HepG2 (cell line): ENCODE measurements around the gene NEURL4. TPM values are rescaled to one million over a fixed set of nuclear protein-coding genes. Genes with fewer than 3 reads are reported as not detected.
A peak's percentile ranks its signal among the peaks of the same experiment; 100 is the strongest.

ENCODE experiments used
- KDM3A ChIP-seq: IDR thresholded peaks from 2 replicates; pipeline ENCODE4 v1.6.1; 2018; ENCODE audit warnings: low read depth, missing compliant biosample characterization
- NONO ChIP-seq, 2 experiments: fragments of 450-650 bp in 1 of 2; sonication (generic) in 1 of 2; formaldehyde crosslinking in 1 of 2; IDR thresholded peaks in 1 of 2; conservative IDR thresholded peaks in 1 of 2; 2 replicates each; pipeline versions ENCODE4 v1.6.1 to v1.8.0; 2017 to 2022; ENCODE audit warnings: mild to moderate bottlenecking in 1 of 2, missing genetic modification reagents in 1 of 2, moderate library complexity in 1 of 2
- PRMT3 ChIP-seq: sonication (generic); formaldehyde crosslinking; IDR thresholded peaks from 2 replicates; pipeline ENCODE4 v1.8.1; 2022; ENCODE audit warnings: low read depth, mild to moderate bottlenecking, moderate library complexity, missing genetic modification reagents, borderline replicate concordance
- RORA ChIP-seq: sonication (generic); formaldehyde crosslinking; IDR thresholded peaks from 2 replicates; pipeline ENCODE4 v1.5.0; 2020; ENCODE audit warnings: mild to moderate bottlenecking, missing genetic modification reagents, moderate library complexity
- ZNF235 ChIP-seq: sonication (generic); formaldehyde crosslinking; IDR thresholded peaks from 2 replicates; pipeline ENCODE4 v1.8.1; 2023; ENCODE audit warnings: mild to moderate bottlenecking, missing genetic modification reagents, borderline replicate concordance
- ZNF563 ChIP-seq: sonication (generic); formaldehyde crosslinking; IDR thresholded peaks from 2 replicates; pipeline ENCODE4 v1.8.0; 2022; ENCODE audit warnings: mild to moderate bottlenecking, moderate library complexity, missing genetic modification reagents
- ZNF614 ChIP-seq: IDR thresholded peaks from 2 replicates; pipeline ENCODE4 v1.6.1; 2018; ENCODE audit warnings: missing biosample characterization, missing genetic modification reagents, inconsistent platforms, borderline replicate concordance
- polyA plus RNA-seq, 8 experiments: library from polyadenylated mRNA; depleted of rRNA in 3 of 8; stranded (reverse) in 7 of 8; unstranded in 1 of 8; fragments of >200 nt; fragmentation: Illumina TruSeq in 4 of 8; extraction: Trizol in 4 of 8; gene quantifications; 2 replicates each; pipeline versions ENCODE4 v1.2.1 to v1.2.3, GENCODE V29; 2011 to 2016; ENCODE audit warnings: low read depth in 4 of 8, missing spikeins in 1 of 8, mixed read lengths in 1 of 8; ENCODE audit not compliant: insufficient read depth in 1 of 8
- total RNA-seq, 5 experiments: library from RNA; depleted of rRNA; stranded (reverse); fragments of >200 nt; fragmentation: Illumina TruSeq; extraction: Trizol; gene quantifications; 2 replicates each; pipeline ENCODE4 v1.2.3, GENCODE V29; 2016; ENCODE audit warnings: low read depth in 1 of 5
- TF ChIP-seq, protein P1 (sequence below): sonication (generic); formaldehyde crosslinking; IDR thresholded peaks from 2 replicates; pipeline ENCODE4 v1.8.0; 2022; ENCODE audit warnings: missing genetic modification reagents, mild to moderate bottlenecking, moderate library complexity, borderline replicate concordance
- TF ChIP-seq, protein P2 (sequence below): sonication (generic); formaldehyde crosslinking; IDR thresholded peaks from 2 replicates; pipeline ENCODE4 v1.4.0; 2020; ENCODE audit warnings: missing genetic modification reagents
- TF ChIP-seq, protein P3 (sequence below): sonication (generic); formaldehyde crosslinking; IDR thresholded peaks from 2 replicates; pipeline ENCODE4 v1.5.0; 2020; ENCODE audit warnings: mild to moderate bottlenecking, missing genetic modification reagents, moderate library complexity
- TF ChIP-seq, protein P4 (sequence below): sonication (generic); formaldehyde crosslinking; IDR thresholded peaks from 2 replicates; pipeline ENCODE4 v1.4.0; 2020; ENCODE audit warnings: missing genetic modification reagents, mild to moderate bottlenecking, borderline replicate concordance
- TF ChIP-seq, protein P5 (sequence below), 2 experiments: sonication (generic) in 1 of 2; formaldehyde crosslinking in 1 of 2; IDR thresholded peaks; 2 replicates each; pipeline versions ENCODE4 v1.6.1 to v1.9.0; 2014 to 2022; ENCODE audit warnings: antibody characterized with exemption in 1 of 2, borderline replicate concordance in 1 of 2, inconsistent platforms in 1 of 2, low read depth in 1 of 2, missing genetic modification reagents in 1 of 2

The NEURL4 gene
- total and polyA plus RNA-seq, 2 of the 13 experiments (the other 11 are each of a cell fraction or from before 2014, with no cell fraction given), result 14.8 to 15.7 TPM

DNA sequence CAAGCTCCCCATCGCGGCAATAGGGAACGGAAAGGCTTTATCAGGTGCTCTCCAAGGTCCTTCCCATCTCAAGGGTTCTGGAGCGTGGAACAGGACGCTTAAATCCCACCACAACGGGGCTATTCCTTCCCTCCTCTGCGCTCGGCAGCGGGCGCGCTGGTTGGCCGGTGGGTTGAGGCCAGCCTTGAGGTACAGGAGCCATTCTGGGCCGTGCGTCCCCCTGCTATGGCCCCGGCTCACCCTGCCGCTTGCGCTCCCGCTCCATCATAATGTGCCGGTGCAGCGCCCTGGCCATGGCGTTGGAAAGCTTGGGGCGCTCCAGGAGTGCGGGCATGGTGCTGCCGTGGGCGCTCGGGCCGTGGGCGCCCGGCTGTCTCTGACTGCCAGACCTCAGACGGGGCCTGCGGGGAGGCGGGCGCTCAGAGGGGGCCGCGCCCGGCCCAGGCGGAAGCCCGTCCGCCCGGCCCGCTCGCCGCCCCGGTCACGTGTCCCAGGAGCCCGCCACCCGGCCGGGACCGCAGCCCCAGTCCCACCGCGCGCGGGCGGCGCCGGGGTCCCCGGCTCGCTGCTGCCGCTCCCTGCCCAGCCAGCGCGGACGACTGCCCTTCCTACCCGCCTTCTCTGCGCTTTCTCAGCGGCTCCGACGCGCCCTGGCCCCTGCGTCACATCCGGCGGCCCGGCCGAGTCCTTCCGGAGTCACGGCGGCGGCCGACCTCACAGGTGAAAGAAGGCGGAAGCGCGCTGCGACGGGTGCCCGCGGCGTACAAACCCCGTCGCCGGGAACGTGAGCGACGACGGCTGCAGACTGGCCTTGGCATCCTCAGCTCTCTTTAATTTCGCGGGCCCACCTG lies 14.2 kb downstream of the NEURL4 start, which contains the start of gene GPS2 (continued):
- TF ChIP-seq ZNF563 (CRISPR knock-in tag), result peak; percentile 73; the same call in 1 of the 2 replicates
- TF ChIP-seq ZNF614 (CRISPR knock-in tag), result peak; percentile 43; the same call in 1 of the 2 replicates
- TF ChIP-seq RORA (CRISPR knock-in tag), result no peak
- no peak for TF ChIP-seq NONO (IDR thresholded peaks at IDR 0.05)
- peak; percentile 98 for TF ChIP-seq NONO (CRISPR knock-in tag; conservative IDR thresholded peaks at IDR 0.05)
- TF ChIP-seq PRMT3 (CRISPR knock-in tag), result no peak
- no peak for TF ChIP-seq ZNF235 (CRISPR knock-in tag)
- TF ChIP-seq, protein P1, sequence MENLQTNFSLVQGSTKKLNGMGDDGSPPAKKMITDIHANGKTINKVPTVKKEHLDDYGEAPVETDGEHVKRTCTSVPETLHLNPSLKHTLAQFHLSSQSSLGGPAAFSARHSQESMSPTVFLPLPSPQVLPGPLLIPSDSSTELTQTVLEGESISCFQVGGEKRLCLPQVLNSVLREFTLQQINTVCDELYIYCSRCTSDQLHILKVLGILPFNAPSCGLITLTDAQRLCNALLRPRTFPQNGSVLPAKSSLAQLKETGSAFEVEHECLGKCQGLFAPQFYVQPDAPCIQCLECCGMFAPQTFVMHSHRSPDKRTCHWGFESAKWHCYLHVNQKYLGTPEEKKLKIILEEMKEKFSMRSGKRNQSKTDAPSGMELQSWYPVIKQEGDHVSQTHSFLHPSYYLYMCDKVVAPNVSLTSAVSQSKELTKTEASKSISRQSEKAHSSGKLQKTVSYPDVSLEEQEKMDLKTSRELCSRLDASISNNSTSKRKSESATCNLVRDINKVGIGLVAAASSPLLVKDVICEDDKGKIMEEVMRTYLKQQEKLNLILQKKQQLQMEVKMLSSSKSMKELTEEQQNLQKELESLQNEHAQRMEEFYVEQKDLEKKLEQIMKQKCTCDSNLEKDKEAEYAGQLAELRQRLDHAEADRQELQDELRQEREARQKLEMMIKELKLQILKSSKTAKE (CRISPR knock-in tag), result peak; percentile 52; the same call in 1 of the 2 replicates
- TF ChIP-seq, protein P2, sequence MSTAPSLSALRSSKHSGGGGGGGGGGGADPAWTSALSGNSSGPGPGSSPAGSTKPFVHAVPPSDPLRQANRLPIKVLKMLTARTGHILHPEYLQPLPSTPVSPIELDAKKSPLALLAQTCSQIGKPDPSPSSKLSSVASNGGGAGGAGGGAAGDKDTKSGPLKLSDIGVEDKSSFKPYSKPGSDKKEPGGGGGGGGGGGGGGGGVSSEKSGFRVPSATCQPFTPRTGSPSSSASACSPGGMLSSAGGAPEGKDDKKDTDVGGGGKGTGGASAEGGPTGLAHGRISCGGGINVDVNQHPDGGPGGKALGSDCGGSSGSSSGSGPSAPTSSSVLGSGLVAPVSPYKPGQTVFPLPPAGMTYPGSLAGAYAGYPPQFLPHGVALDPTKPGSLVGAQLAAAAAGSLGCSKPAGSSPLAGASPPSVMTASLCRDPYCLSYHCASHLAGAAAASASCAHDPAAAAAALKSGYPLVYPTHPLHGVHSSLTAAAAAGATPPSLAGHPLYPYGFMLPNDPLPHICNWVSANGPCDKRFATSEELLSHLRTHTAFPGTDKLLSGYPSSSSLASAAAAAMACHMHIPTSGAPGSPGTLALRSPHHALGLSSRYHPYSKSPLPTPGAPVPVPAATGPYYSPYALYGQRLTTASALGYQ (CRISPR knock-in tag), result peak; percentile 55; the same call in 1 of the 2 replicates
- TF ChIP-seq, protein P3, sequence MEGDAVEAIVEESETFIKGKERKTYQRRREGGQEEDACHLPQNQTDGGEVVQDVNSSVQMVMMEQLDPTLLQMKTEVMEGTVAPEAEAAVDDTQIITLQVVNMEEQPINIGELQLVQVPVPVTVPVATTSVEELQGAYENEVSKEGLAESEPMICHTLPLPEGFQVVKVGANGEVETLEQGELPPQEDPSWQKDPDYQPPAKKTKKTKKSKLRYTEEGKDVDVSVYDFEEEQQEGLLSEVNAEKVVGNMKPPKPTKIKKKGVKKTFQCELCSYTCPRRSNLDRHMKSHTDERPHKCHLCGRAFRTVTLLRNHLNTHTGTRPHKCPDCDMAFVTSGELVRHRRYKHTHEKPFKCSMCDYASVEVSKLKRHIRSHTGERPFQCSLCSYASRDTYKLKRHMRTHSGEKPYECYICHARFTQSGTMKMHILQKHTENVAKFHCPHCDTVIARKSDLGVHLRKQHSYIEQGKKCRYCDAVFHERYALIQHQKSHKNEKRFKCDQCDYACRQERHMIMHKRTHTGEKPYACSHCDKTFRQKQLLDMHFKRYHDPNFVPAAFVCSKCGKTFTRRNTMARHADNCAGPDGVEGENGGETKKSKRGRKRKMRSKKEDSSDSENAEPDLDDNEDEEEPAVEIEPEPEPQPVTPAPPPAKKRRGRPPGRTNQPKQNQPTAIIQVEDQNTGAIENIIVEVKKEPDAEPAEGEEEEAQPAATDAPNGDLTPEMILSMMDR (CRISPR knock-in tag), result peak; percentile 26
- TF ChIP-seq KDM3A, result peak; percentile 61; the same call in 1 of the 2 replicates
- TF ChIP-seq, protein P4, sequence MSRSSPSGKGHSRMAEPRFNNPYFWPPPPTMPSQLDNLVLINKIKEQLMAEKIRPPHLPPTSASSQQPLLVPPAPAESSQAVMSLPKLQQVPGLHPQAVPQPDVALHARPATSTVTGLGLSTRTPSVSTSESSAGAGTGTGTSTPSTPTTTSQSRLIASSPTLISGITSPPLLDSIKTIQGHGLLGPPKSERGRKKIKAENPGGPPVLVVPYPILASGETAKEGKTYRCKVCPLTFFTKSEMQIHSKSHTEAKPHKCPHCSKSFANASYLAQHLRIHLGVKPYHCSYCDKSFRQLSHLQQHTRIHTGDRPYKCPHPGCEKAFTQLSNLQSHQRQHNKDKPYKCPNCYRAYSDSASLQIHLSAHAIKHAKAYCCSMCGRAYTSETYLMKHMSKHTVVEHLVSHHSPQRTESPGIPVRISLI, result peak; percentile 29; the same call in 1 of the 2 replicates
- TF ChIP-seq, protein P5, sequence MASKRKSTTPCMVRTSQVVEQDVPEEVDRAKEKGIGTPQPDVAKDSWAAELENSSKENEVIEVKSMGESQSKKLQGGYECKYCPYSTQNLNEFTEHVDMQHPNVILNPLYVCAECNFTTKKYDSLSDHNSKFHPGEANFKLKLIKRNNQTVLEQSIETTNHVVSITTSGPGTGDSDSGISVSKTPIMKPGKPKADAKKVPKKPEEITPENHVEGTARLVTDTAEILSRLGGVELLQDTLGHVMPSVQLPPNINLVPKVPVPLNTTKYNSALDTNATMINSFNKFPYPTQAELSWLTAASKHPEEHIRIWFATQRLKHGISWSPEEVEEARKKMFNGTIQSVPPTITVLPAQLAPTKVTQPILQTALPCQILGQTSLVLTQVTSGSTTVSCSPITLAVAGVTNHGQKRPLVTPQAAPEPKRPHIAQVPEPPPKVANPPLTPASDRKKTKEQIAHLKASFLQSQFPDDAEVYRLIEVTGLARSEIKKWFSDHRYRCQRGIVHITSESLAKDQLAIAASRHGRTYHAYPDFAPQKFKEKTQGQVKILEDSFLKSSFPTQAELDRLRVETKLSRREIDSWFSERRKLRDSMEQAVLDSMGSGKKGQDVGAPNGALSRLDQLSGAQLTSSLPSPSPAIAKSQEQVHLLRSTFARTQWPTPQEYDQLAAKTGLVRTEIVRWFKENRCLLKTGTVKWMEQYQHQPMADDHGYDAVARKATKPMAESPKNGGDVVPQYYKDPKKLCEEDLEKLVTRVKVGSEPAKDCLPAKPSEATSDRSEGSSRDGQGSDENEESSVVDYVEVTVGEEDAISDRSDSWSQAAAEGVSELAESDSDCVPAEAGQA (IDR thresholded peaks at IDR 0.05; ENCODE audit: low read depth), result peak; percentile 91
- TF ChIP-seq, protein P5 (CRISPR knock-in tag; IDR thresholded peaks at IDR 0.05; ENCODE audit: borderline replicate concordance), result no peak
